T-helper 1 cell treated with Interleukin-12 subunit alpha and Interleukin-12 subunit beta and Interleukin-4 antibody, amounts not matched to agents 30 μg/mL and 1 μg/mL, for 36 hours (primary cell): ENCODE data around the gene ZNF649.
A peak's percentile ranks its signal among the peaks of the same experiment; 100 is the strongest.
"Not testable (repeated sequence)": the region's sequence is repeated elsewhere in the genome, so short reads cannot be mapped to it uniquely, and the experiment has no call there.

ENCODE experiments used
- H3K27ac Mint-ChIP-seq: one replicate; pipeline ENCODE4 v1.8.0; 2021; ENCODE audit warnings: mild to moderate bottlenecking, mixed read lengths
- H3K27me3 Mint-ChIP-seq: one replicate; pipeline ENCODE4 v1.8.0; 2021; ENCODE audit warnings: low read depth, mixed read lengths
- H3K36me3 Mint-ChIP-seq: one replicate; pipeline ENCODE4 v1.8.0; 2021; ENCODE audit warnings: low read depth, mixed read lengths
- H3K4me1 Mint-ChIP-seq: one replicate; pipeline ENCODE4 v1.8.0; 2021; ENCODE audit warnings: low read depth, mixed read lengths
- H3K4me3 Mint-ChIP-seq: one replicate; pipeline ENCODE4 v1.8.0; 2021; ENCODE audit warnings: mild to moderate bottlenecking, moderate library complexity, mixed read lengths
- H3K9me3 Mint-ChIP-seq: one replicate; pipeline ENCODE4 v1.8.0; 2021; ENCODE audit warnings: mixed read lengths

The ZNF649 gene

DNA sequence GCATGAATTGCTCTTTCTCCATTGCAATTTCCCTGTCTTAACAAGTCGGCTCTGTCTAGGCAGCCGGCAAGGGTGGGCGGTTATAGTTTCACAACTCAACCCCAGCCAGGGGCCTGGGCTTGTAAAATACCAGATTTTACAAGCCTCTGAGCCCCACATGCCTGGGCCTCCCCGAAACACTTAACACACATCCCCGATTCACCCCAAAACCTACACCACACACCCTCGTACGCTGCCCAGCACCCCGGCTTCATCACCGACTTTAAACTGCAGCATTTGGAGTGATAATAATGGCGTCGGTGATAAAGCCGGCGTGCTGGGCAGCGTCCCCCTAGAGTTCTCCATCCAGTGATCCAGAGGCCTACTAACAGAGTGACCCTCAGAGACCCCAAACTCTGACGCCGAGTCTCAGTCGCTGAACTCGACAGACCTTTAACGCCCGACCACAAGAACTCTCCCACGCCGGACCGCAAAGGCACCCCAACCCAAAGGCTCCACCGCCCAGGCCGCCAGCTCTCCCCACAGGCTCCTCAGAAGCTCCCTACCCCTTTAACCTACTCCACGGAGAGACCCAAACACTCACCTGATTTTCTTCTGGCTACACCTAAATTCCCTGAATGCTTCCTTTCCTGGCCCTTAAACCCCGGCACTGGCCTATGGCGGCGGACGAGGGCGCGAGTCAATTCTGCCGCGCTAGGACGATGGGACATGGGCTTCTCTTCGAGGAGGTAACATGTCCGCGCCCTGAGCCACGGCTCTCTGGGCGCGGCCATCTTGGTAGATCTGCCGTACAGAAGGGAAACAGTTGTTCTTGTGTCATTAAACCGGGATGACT is at the start of gene ZNF649:
Gene ZNF649, minus strand, starts transcription at position 687 of the 835 bp plus-strand sequence. CDS start 4,910 bp downstream, outside the sequence.
- Mint-ChIP-seq H3K27ac (peak within 1 kb of the TSS; percentile 97), H3K27me3 (no peaks in the 10 kb centered on the region), H3K4me3 (peak within 1 kb of the TSS; percentile 96), H3K4me1 (peaks cover 14% of the 10 kb centered on the region), H3K36me3 (peaks cover 40% of the 10 kb centered on the region), H3K9me3 (peaks cover 79% of the 10 kb centered on the region)

GRCh38 chr19:51948975-51949374 is 44.2 kb upstream of the ZNF649 start:
- no peak overlapping the region for H3K27ac Mint-ChIP-seq
- H3K4me3 Mint-ChIP-seq: no peak overlapping the region
- peaks cover 32% of the 10 kb centered on the region for H3K36me3 Mint-ChIP-seq

DNA sequence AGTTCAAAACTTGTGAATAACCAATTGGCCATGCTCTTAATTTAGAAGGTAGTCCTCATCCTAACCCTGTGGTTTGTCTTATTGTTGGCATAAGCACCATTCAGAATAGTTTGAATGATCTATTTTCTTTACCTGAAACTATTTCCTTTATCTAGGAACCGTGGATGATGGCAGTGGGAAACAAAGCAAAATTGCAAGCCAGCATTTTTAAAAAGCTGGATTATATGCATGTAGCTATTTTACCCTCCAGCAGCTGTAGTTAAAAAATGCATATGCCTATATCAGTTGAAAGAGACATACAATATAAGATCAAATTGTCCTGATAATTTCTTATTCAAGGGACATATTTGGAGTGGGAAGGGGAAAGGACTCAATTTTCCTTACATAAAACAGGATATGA is 41.8 kb upstream of the ZNF649 start:
- no peaks in the 10 kb centered on the region for H3K4me1 Mint-ChIP-seq
- peaks cover 92% of the 10 kb centered on the region for H3K9me3 Mint-ChIP-seq
- no peak overlapping the region for H3K27ac Mint-ChIP-seq
- H3K27me3 Mint-ChIP-seq: no peaks in the 10 kb centered on the region
- peaks cover 56% of the 10 kb centered on the region for H3K36me3 Mint-ChIP-seq
- no peak overlapping the region for H3K4me3 Mint-ChIP-seq

More at GRCh38 chr19:51948975-51949374, 44.2 kb upstream of the ZNF649 start:
- H3K4me1 Mint-ChIP-seq: no peaks in the 10 kb centered on the region
- H3K27me3 Mint-ChIP-seq: no peaks in the 10 kb centered on the region
- H3K9me3 Mint-ChIP-seq: peaks cover 79% of the 10 kb centered on the region

- H3K4me3 Mint-ChIP-seq: no peak overlapping the region
- no peaks in the 10 kb centered on the region for H3K27me3 Mint-ChIP-seq
- H3K9me3 Mint-ChIP-seq: peaks cover 90% of the 10 kb centered on the region
- H3K36me3 Mint-ChIP-seq: peaks cover 71% of the 10 kb centered on the region
- H3K4me1 Mint-ChIP-seq: no peaks in the 10 kb centered on the region
- no peak overlapping the region for H3K27ac Mint-ChIP-seq
Observed at GRCh38 chr19:51944798-51945552, 40.2 kb upstream of the ZNF649 start.

- Mint-ChIP-seq H3K4me1 (no peaks in the 10 kb centered on the region), H3K27ac (no peak overlapping the region), H3K9me3 (peaks cover 72% of the 10 kb centered on the region), H3K4me3 (no peak overlapping the region), H3K36me3 (peaks cover 83% of the 10 kb centered on the region), H3K27me3 (no peaks in the 10 kb centered on the region)
Observed at GRCh38 chr19:51938936-51939335, 34.1 kb upstream of the ZNF649 start.

- Mint-ChIP-seq H3K9me3 (peaks cover 60% of the 10 kb centered on the region), H3K4me1 (peaks cover 12% of the 10 kb centered on the region), H3K4me3 (no peak overlapping the region), H3K27ac (no peak overlapping the region), H3K27me3 (no peaks in the 10 kb centered on the region), H3K36me3 (peaks cover 62% of the 10 kb centered on the region)
Observed at GRCh38 chr19:51931921-51932320, 27.1 kb upstream of the ZNF649 start.

DNA sequence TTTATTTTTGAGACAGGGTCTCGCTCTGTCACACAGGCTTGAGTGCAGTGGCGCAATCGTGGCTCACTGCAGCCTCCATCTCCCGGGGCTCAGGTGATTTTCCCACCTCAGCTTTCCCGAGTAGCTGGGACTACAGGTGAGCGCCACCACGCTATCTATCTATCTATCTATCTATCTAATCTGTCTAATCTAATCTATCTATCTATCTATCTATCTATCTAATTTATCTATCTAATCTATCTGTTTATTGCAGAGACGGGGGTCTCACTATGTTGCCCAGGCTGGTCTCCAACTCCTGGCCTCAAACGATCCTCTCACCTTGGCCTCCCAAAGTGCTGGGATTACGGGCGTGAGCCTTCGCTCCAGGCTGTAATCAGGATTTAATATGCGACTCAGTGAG is 23.0 kb upstream of the ZNF649 start:
- no peaks in the 10 kb centered on the region for H3K27me3 Mint-ChIP-seq
- peaks cover 40% of the 10 kb centered on the region for H3K36me3 Mint-ChIP-seq
- peaks cover 17% of the 10 kb centered on the region for H3K4me1 Mint-ChIP-seq
- H3K27ac Mint-ChIP-seq: peak overlapping the region; percentile 92
- H3K4me3 Mint-ChIP-seq: peak overlapping the region; percentile 99
- peaks cover 69% of the 10 kb centered on the region for H3K9me3 Mint-ChIP-seq

- Mint-ChIP-seq H3K27ac (peak within 1 kb of the TSS; percentile 92), H3K27me3 (no peaks in the 10 kb centered on the region), H3K36me3 (peaks cover 41% of the 10 kb centered on the region), H3K9me3 (peaks cover 75% of the 10 kb centered on the region), H3K4me1 (peaks cover 17% of the 10 kb centered on the region), H3K4me3 (peak within 1 kb of the TSS; percentile 99)
Observed at GRCh38 chr19:51926784-51927741, 22.2 kb upstream of the ZNF649 start, which contains the start of gene ZNF613. TSS of gene ZNF613 (plus strand) at chr19:51927472. CDS start at chr19:51936221, 8,749 bp downstream.

DNA sequence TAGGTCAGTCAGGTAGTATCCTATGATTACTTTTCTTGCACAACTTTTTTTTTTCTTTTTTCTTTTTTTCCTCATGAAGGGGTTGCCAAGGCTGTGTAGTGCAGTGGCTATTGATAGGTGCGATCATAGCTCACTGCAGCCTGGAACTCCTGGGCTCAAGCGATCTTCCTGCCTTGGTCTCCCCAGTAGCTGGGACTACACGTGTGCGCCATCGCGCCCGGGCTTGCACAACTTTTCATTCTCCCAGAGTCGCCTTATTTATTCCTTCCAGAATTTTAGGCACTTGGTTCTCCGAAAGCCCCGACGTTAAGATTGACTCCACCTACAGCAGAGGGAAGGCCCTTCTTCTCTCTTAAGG is 21.6 kb upstream of the ZNF649 start:
- Mint-ChIP-seq H3K27ac (peak overlapping the region; percentile 92), H3K4me1 (peaks cover 17% of the 10 kb centered on the region), H3K9me3 (peaks cover 76% of the 10 kb centered on the region), H3K36me3 (peaks cover 40% of the 10 kb centered on the region), H3K27me3 (no peaks in the 10 kb centered on the region), H3K4me3 (peak overlapping the region; percentile 99)

- no peaks in the 10 kb centered on the region for H3K27me3 Mint-ChIP-seq
- H3K9me3 Mint-ChIP-seq: peaks cover 68% of the 10 kb centered on the region
- no peak overlapping the region for H3K27ac Mint-ChIP-seq
- H3K36me3 Mint-ChIP-seq: peaks cover 14% of the 10 kb centered on the region
- no peak overlapping the region for H3K4me3 Mint-ChIP-seq
- H3K4me1 Mint-ChIP-seq: peaks cover 5% of the 10 kb centered on the region
Observed at GRCh38 chr19:51921949-51922348, 17.1 kb upstream of the ZNF649 start.

- no peaks in the 10 kb centered on the region for H3K4me1 Mint-ChIP-seq
- no peak overlapping the region for H3K27ac Mint-ChIP-seq
- H3K36me3 Mint-ChIP-seq: peaks cover 11% of the 10 kb centered on the region
- H3K27me3 Mint-ChIP-seq: no peaks in the 10 kb centered on the region
- peaks cover 74% of the 10 kb centered on the region for H3K9me3 Mint-ChIP-seq
- H3K4me3 Mint-ChIP-seq: no peak overlapping the region
Observed at GRCh38 chr19:51919606-51920005, 14.8 kb upstream of the ZNF649 start.

DNA sequence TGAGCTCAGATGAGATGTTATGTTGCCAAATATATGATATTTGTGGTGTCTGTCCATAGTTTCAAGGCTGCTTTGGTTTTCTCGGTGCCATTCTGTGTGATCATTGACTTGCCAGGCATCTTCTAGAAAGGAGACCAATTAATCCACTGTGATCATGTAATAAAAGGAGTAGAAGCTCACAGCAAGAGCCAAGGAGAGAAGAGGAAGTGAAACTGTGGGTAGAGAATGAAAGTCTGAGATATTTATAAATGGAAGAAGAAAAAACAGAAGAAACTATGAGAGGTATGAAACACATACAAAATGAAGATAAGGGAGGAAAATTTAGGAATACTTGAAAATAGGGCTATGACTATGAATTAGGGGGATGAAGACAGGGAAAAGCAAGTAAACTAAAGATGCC is 11.3 kb upstream of the ZNF649 start:
- no peak overlapping the region for H3K4me3 Mint-ChIP-seq
- H3K4me1 Mint-ChIP-seq: no peaks in the 10 kb centered on the region
- no peak overlapping the region for H3K27ac Mint-ChIP-seq
- no peaks in the 10 kb centered on the region for H3K27me3 Mint-ChIP-seq
- peaks cover 69% of the 10 kb centered on the region for H3K9me3 Mint-ChIP-seq
- peaks cover 3% of the 10 kb centered on the region for H3K36me3 Mint-ChIP-seq

- Mint-ChIP-seq H3K27ac (no peak overlapping the region), H3K4me3 (no peak overlapping the region), H3K9me3 (peaks cover 64% of the 10 kb centered on the region), H3K36me3 (peaks cover 3% of the 10 kb centered on the region), H3K27me3 (no peaks in the 10 kb centered on the region), H3K4me1 (no peaks in the 10 kb centered on the region)
Observed at GRCh38 chr19:51915324-51915867, 10.6 kb upstream of the ZNF649 start.

DNA sequence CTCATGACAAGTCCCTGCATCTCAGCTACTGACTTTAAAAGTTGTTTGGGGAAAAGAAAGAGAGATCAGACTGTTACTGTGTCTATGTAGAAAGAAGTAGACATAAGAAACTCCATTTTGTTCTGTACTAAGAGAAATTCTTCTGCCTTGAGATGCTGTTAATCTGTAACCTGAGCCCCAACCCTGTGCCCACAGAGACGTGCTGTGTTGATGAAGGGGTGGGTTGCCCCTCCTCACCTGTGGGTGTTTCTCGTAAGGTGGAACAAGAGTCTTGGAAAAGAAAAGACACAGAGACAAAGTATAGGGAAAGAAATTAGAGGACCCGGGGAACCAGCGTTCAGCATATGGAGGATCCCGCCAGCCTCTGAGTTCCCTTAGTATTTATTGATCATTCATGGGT is 3.2 kb upstream of the ZNF649 start:
- Mint-ChIP-seq H3K9me3 (peaks cover 72% of the 10 kb centered on the region), H3K36me3 (peaks cover 14% of the 10 kb centered on the region), H3K4me1 (peaks cover 11% of the 10 kb centered on the region)
- H3K27ac Mint-ChIP-seq, H3K4me3 Mint-ChIP-seq, H3K27me3 Mint-ChIP-seq: not testable (repeated sequence)
